Stomach smooth muscle (tissue), 2 donors: Measurements from ENCODE around the gene XPNPEP2.

ENCODE experiments used
- H3K27ac ChIP-seq: one replicate; pipeline ENCODE4 v1.7.0; 2013; ENCODE audit warnings: mild to moderate bottlenecking, low read length, inconsistent platforms
- H3K27me3 ChIP-seq, 2 donors: one replicate each; pipeline ENCODE4 v1.7.0; 2013; ENCODE audit warnings: low read length in 2 of 2; ENCODE audit not compliant: insufficient read depth in 2 of 2, control insufficient read depth in 1 of 2
- H3K36me3 ChIP-seq, 2 donors: one replicate each; pipeline ENCODE4 v1.7.0; 2013; ENCODE audit warnings: low read length in 2 of 2; ENCODE audit not compliant: control insufficient read depth in 2 of 2, insufficient read depth in 2 of 2
- H3K4me1 ChIP-seq: one replicate; pipeline ENCODE4 v1.7.0; 2013; ENCODE audit warnings: low read length; ENCODE audit not compliant: control insufficient read depth, insufficient read depth
- H3K4me3 ChIP-seq, 2 donors: one replicate each; pipeline ENCODE4 v1.7.0; 2013; ENCODE audit warnings: low read length in 2 of 2
- H3K9ac ChIP-seq, 2 donors: one replicate each; pipeline ENCODE4 v1.7.0; 2013; ENCODE audit warnings: low read length in 2 of 2, mild to moderate bottlenecking in 1 of 2
- H3K9me3 ChIP-seq, 2 donors: one replicate each; pipeline ENCODE4 v1.7.0; 2013; ENCODE audit warnings: low read length in 2 of 2; ENCODE audit not compliant: control insufficient read depth in 2 of 2
- donor health status: healthy.
- donor health status: Pancreatic carcinoma.

Gene XPNPEP2

DNA sequence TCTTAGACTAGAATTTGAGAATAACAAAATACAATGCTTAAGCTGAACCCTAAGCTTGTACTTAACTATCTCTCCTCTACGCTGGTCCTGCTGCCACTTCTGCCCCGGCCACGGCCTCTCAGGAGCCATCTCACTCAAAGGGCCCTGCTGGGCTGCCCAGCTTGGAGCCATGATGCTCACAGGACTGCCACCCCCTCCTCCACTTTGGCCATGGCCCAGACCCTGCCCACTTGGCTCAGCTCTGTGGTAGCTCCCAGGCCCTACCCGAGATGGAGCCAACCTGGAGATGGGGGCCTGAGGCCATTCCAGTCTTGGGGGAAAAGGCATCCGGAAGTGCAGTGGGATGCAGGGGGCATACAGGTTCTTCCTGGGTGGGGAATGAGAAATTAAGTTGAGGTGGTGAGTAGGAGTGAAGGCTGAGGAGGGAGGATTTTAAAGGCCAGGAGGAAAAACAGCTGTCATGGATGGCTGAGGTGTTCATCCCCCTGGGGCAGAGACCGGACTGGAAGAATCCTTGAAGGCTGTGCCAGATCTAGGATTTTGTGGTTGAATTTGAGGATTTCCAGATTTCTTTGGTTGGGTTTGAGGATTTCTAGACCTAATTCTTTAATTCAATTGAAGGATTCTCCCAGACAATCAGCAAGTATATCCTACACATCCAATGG lies 41.8 kb downstream of the XPNPEP2 start:
- Histone ChIP-seq H3K9ac (no peak overlapping the region), H3K9me3 (no peaks in the 10 kb centered on the region), H3K4me1 (no peaks in the 10 kb centered on the region), H3K4me3 (no peak overlapping the region), H3K27ac (no peak overlapping the region), H3K27me3 (peaks cover 0 to 10% of the 10 kb centered on the region in 2 donors), H3K36me3 (no peaks in the 10 kb centered on the region)

- Histone ChIP-seq H3K36me3 (no peaks in the 10 kb centered on the region), H3K9ac (no peak overlapping the region)
Observed at GRCh38 chrX:129781134-129781672, 42.4 kb downstream of the XPNPEP2 start.

DNA sequence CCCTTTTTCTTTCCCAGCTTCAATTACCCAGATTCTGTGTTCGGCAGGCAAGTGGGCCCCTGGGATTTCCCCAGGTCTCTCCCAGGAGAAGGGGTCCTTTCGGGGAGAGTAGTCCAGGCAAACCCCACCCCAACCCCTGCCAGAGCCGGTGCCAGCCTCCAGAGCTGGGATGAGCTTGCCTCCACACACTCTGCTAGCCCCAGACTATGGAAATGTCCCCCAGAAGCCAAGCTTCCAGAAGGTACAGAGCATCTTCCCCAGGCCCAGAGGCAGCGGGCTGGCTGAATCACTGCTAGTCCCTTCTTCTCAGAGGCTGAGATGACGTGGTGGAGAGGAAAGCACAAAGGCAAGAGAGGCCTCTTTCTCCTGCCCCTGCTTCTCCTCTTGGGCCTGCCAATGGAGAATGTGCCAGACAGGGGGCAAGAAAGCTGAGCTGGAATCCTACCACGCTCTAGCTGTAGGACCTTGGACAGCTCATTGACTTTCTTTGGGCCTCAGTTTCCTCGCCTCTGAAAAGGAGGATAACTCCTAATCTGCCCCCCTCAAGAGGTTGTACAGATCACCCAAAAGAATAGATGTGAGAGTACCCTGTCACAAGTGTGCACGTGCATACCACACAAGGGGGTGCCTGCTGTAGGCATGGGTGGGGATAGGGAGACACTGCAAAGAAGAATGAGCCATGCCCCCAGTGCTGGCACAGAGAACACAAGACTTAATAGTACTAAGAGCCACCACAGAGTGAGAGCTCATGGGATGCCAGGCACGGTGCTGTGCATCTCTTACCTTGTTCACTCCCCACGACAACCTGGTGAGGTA lies 43.1 kb downstream of the XPNPEP2 start:
- Histone ChIP-seq H3K27ac (no peak overlapping the region), H3K27me3 (peaks cover 0 to 13% of the 10 kb centered on the region in 2 donors), H3K4me3 (no peak overlapping the region), H3K9me3 (no peaks in the 10 kb centered on the region), H3K36me3 (no peaks in the 10 kb centered on the region), H3K9ac (no peak overlapping the region), H3K4me1 (no peaks in the 10 kb centered on the region)

More at GRCh38 chrX:129781134-129781672, 42.4 kb downstream of the XPNPEP2 start:
- no peak overlapping the region for H3K27ac ChIP-seq
- no peak overlapping the region for H3K4me3 ChIP-seq
- H3K4me1 ChIP-seq = no peaks in the 10 kb centered on the region
- no peaks in the 10 kb centered on the region for H3K9me3 ChIP-seq
- H3K27me3 ChIP-seq = peaks cover 0 to 11% of the 10 kb centered on the region in 2 donors

GRCh38 chrX:129782706-129783105 lies 43.9 kb downstream of the XPNPEP2 start:
- Histone ChIP-seq H3K9me3 (no peaks in the 10 kb centered on the region), H3K27ac (no peak overlapping the region), H3K4me1 (no peaks in the 10 kb centered on the region), H3K27me3 (peaks cover 0 to 10% of the 10 kb centered on the region in 2 donors), H3K9ac (no peak overlapping the region), H3K4me3 (no peak overlapping the region), H3K36me3 (no peaks in the 10 kb centered on the region)

DNA sequence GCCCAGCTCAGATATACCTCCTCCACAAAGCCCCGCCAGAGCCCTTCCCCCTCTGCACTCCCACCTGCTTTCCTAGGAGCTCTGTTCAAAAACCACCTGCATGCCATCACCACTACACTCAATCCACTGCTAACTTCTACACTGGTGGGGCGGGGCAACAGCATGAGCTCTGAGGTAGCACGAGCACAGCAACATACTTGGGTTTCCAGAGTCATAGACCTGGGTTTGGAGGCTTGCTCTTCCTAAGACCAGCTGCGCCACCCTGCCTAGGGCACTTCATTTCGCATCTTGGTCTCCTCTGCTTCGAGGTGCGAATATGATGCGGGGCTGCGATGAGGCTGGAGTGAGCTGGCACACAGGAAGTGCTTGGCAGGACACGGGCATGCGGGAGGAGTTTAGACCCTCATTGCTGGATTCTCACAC lies 44.5 kb downstream of the XPNPEP2 start:
- H3K4me3 ChIP-seq = no peak overlapping the region
- H3K9me3 ChIP-seq = no peaks in the 10 kb centered on the region
- no peak overlapping the region for H3K9ac ChIP-seq
- H3K27me3 ChIP-seq = peaks cover 0 to 10% of the 10 kb centered on the region in 2 donors
- H3K36me3 ChIP-seq = no peaks in the 10 kb centered on the region
- H3K27ac ChIP-seq = no peak overlapping the region
- H3K4me1 ChIP-seq = no peaks in the 10 kb centered on the region

DNA sequence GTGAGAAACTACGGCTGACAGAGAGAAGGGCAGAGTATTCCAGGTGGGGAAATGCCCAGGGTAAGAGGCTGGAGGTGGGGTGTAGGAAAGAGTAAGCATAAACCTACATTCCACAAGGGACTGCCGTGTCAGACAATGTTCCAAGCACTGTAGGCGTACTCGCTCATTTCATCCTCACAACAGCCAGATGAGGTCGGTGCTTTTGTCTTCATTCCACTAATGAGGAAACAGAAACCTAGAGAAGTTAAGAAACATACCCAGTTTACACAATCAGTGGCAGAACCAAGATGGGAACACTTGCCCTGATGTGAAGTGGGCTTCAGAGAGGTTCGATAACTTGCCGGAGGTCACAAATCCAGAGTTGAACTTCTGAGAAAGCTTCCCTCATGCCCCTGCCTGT lies 45.6 kb downstream of the XPNPEP2 start:
- Histone ChIP-seq H3K9ac (no peak overlapping the region), H3K27ac (no peak overlapping the region), H3K9me3 (no peaks in the 10 kb centered on the region), H3K4me3 (no peak overlapping the region), H3K36me3 (no peaks in the 10 kb centered on the region), H3K27me3 (peaks cover 0 to 7% of the 10 kb centered on the region in 2 donors), H3K4me1 (no peaks in the 10 kb centered on the region)

DNA sequence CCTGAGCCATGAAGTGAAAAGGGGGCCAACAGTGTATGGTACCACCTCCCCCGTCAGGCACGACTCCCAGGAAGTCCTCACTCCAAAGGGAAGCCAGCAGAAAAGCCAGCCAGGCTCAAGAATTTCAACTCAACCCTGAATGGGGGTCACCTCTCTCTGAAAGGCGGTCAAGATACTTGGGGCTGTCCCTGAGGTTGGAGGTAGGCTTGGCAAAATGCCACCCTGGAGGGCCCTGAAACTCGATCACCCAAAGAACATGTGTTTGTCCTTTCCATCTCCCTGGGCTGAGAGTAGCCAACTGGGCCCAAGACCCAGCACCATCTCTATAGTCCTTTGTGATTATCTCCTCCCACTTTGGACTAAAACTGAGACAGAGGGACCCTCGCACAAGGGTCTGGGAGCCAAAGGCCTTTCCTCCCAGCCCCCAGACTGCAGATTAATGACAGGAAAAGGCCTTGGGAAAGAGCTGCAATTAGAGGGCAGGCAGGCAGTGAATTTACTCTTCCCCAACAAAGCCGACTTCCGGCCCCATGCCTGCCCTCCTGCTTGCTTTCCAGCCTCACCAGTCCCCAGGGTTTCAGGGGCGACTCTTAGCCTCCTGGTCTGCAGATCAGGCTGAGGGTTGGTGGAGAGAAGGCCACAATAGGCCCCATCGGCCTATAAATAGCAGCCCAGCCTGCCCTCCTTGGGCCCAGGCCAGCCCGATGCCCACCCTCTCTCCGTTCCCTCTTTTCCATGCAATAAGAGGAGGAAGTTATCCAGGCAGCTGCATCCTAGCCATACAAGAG lies 46.6 kb downstream of the XPNPEP2 start:
- Histone ChIP-seq H3K36me3 (no peaks in the 10 kb centered on the region), H3K27ac (no peak overlapping the region), H3K9ac (no peak overlapping the region), H3K9me3 (no peaks in the 10 kb centered on the region), H3K4me1 (no peaks in the 10 kb centered on the region), H3K27me3 (peaks cover 0 to 5% of the 10 kb centered on the region in 2 donors), H3K4me3 (no peak overlapping the region)

GRCh38 chrX:129786210-129786651 lies 47.5 kb downstream of the XPNPEP2 start:
- no peaks in the 10 kb centered on the region for H3K9me3 ChIP-seq
- no peaks in the 10 kb centered on the region for H3K36me3 ChIP-seq
- no peak overlapping the region for H3K4me3 ChIP-seq
- no peaks in the 10 kb centered on the region for H3K4me1 ChIP-seq
- peaks cover 0 to 5% of the 10 kb centered on the region in 2 donors for H3K27me3 ChIP-seq
- H3K9ac ChIP-seq = no peak overlapping the region
- H3K27ac ChIP-seq = no peak overlapping the region

DNA sequence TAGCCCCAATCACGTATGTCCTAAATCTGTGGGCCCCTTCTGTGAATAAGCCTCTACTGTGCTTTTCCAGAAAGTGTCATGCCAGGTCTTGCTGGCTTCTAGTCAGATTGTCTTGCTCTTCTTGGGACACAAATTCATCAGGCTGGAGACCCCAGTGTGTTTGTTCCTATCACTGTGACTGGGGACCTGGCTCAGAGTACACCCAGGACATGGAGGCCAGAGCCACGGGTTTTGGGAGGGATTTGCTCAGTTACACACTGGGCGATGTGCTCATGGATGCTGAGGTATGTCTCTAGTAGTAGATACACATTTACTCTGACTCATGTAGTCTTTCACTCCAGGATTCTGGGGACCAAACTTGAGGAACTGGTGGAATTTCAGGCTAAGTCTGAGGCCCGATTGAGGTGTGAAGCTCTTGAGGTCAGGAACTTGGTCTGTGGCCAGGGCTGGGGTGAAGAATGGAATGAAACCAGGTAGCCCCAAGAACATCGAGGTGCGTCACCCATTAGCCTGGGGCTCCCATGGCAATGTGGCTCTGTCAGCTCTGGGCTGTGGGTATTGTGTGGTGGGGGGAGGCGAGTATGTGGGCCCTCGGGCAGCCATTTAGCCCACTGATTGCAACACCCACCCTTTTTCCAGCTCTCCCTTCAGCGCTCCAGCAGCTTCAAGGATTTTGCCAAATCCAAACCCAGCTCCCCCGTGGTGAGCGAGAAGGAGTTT lies 48.7 kb downstream of the XPNPEP2 start:
- no peaks in the 10 kb centered on the region for H3K4me1 ChIP-seq
- no peak overlapping the region for H3K27ac ChIP-seq
- no peaks in the 10 kb centered on the region for H3K9me3 ChIP-seq
- H3K36me3 ChIP-seq = no peaks in the 10 kb centered on the region
- H3K27me3 ChIP-seq = peaks cover 0 to 5% of the 10 kb centered on the region in 2 donors
- no peak overlapping the region for H3K4me3 ChIP-seq
- no peak overlapping the region for H3K9ac ChIP-seq

DNA sequence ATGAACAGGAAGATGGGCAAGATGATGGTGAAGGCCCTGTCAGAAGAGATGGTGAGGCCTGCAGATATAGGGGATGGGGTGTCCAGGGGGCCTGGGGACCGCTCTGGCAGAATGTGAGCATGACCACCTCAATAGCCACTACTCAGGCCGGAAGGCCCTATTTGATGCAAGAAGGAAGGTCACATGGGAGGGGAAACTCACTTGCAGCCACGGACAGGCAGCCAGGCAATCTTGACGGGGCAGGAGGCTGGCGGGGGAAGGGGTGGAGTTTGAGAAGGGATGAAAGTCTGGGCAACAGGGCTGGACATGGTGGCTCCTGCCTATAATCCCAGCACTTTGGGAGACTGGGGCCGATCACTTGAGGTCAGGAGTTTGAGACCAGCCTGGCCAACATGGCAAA lies 49.7 kb downstream of the XPNPEP2 start:
- H3K9me3 ChIP-seq = no peaks in the 10 kb centered on the region
- H3K4me3 ChIP-seq = no peak overlapping the region
- H3K4me1 ChIP-seq = no peaks in the 10 kb centered on the region
- H3K36me3 ChIP-seq = no peaks in the 10 kb centered on the region
- no peak overlapping the region for H3K27ac ChIP-seq
- peaks cover 0 to 5% of the 10 kb centered on the region in 2 donors for H3K27me3 ChIP-seq
- H3K9ac ChIP-seq = no peak overlapping the region
